H1 (cell line): ENCODE data around the gene SIX3. TPM values are rescaled to one million over a fixed set of nuclear protein-coding genes. Genes with fewer than 3 reads are reported as not detected.

ENCODE experiments used
- CTCF ChIA-PET: fragments of 300-600 bp; sonication (Branson Sonifier 250); formaldehyde crosslinking; loops from one replicate; lab custom pipeline; 2021; ENCODE audit not compliant: partially characterized antibody; lab: Charles Lee
- POLR2A ChIA-PET: fragments of 300-600 bp; sonication (Branson Sonifier 250); formaldehyde crosslinking; loops from one replicate; lab custom pipeline; 2021; ENCODE audit warnings: inconsistent platforms; ENCODE audit not compliant: partially characterized antibody; lab: Charles Lee
- DNase-seq, 2 experiments: peaks; one replicate each; pipeline versions ENCODE4 v3.0.0 to v3.0.0-alpha.2; 2010 to 2022; ENCODE audit warnings: low spot score in 2 of 2, low read depth in 1 of 2, mixed read lengths in 1 of 2
- FAIRE-seq: peaks from 2 replicates; lab custom pipeline; 2011; peaks lifted over from hg19 to GRCh38; lab: Jason Lieb, UNC
- H2AFZ ChIP-seq: 2 replicates; pipeline ENCODE4 v1.8.1; 2012; ENCODE audit warnings: low read length, inconsistent platforms
- H2AK5ac ChIP-seq: 2 replicates; pipeline ENCODE4 v1.6.1; 2013; ENCODE audit warnings: low read depth, low read length
- H2BK120ac ChIP-seq: replicated peaks from 2 replicates; pipeline ENCODE3; 2013; ENCODE audit warnings: low read depth, low read length, inconsistent platforms
- H2BK12ac ChIP-seq: 2 replicates; pipeline ENCODE4 v1.6.1; 2013; ENCODE audit warnings: low read depth, low read length
- H2BK15ac ChIP-seq: 2 replicates; pipeline ENCODE4 v1.6.1; 2013; ENCODE audit warnings: low read length
- H2BK20ac ChIP-seq: 2 replicates; pipeline ENCODE4 v1.6.1; 2013; ENCODE audit warnings: low read length
- H2BK5ac ChIP-seq: 2 replicates; pipeline ENCODE4 v1.6.1; 2013; ENCODE audit warnings: low read depth, low read length
- H3K14ac ChIP-seq: 2 replicates; pipeline ENCODE4 v1.6.1; 2013; ENCODE audit warnings: inconsistent platforms; ENCODE audit not compliant: insufficient read length
- H3K18ac ChIP-seq: 2 replicates; pipeline ENCODE4 v1.6.1; 2013; ENCODE audit warnings: low read length; ENCODE audit errors: extremely low read depth
- H3K23ac ChIP-seq: 2 replicates; pipeline ENCODE4 v1.6.1; 2013; ENCODE audit warnings: inconsistent platforms; ENCODE audit not compliant: insufficient read length
- H3K23me2 ChIP-seq: 2 replicates; pipeline ENCODE4 v1.6.1; 2013; ENCODE audit warnings: low read depth, low read length
- H3K27ac ChIP-seq: 2 replicates; pipeline ENCODE4 v1.6.1; 2011; ENCODE audit warnings: low read depth, low read length, inconsistent platforms
- H3K27me3 ChIP-seq, 4 experiments: replicated peaks in 1 of 4; 1 replicate in 1 of 4; 2 replicates in 3 of 4; pipeline versions ENCODE4 v1.6.1 to v1.8.1; 2011 to 2013; ENCODE audit warnings: low read length in 3 of 4, mild to moderate bottlenecking in 3 of 4, inconsistent platforms in 2 of 4, mixed read lengths in 2 of 4, moderate library complexity in 1 of 4; ENCODE audit not compliant: control insufficient read depth in 3 of 4, insufficient read depth in 3 of 4; ENCODE audit errors: extremely low read depth in 1 of 4
- H3K36me3 ChIP-seq, 4 experiments: 2 replicates each; pipeline versions ENCODE4 v1.6.1 to v1.8.1; 2011 to 2013; ENCODE audit warnings: mild to moderate bottlenecking in 4 of 4, low read length in 3 of 4, moderate library complexity in 2 of 4, control low read depth in 1 of 4, inconsistent platforms in 1 of 4; ENCODE audit not compliant: insufficient read depth in 4 of 4, control insufficient read depth in 2 of 4
- H3K4ac ChIP-seq: replicated peaks from 2 replicates; pipeline ENCODE3; 2013; ENCODE audit warnings: low read length, low read depth, mixed read lengths, inconsistent platforms; ENCODE audit not compliant: insufficient read length
- H3K4me1 ChIP-seq, 4 experiments: replicated peaks in 1 of 4; 1 replicate in 1 of 4; 2 replicates in 3 of 4; pipeline versions ENCODE4 v1.6.1 to v1.8.1; 2011 to 2013; ENCODE audit warnings: low read length in 3 of 4, inconsistent platforms in 2 of 4, mixed read lengths in 1 of 4; ENCODE audit not compliant: insufficient read depth in 4 of 4, control insufficient read depth in 3 of 4
- H3K4me2 ChIP-seq, 2 experiments: 2 replicates each; pipeline versions ENCODE4 v1.6.1 to v1.8.1; 2011 to 2013; ENCODE audit warnings: low read depth in 2 of 2, low read length in 2 of 2, control low read depth in 1 of 2, inconsistent platforms in 1 of 2, mild to moderate bottlenecking in 1 of 2; ENCODE audit not compliant: insufficient read depth in 1 of 2
- H3K4me3 ChIP-seq, 4 experiments: fragments of 200-600, 300-600 bp in 1 of 4; sonication (generic), shearing (Covaris generic), sonication (Bioruptor Twin) in 1 of 4; 2 replicates each; pipeline versions ENCODE4 v1.5.1 to v1.8.1; 2011 to 2016; ENCODE audit warnings: low read length in 4 of 4, low read depth in 3 of 4, control low read depth in 2 of 4, inconsistent platforms in 2 of 4, mild to moderate bottlenecking in 2 of 4, mixed read lengths in 1 of 4, moderate library complexity in 1 of 4; ENCODE audit not compliant: insufficient read depth in 2 of 4; ENCODE audit errors: extremely low read depth in 1 of 4
- H3K56ac ChIP-seq: replicated peaks from 2 replicates; pipeline ENCODE3; 2013; ENCODE audit warnings: low read depth, mild to moderate bottlenecking, mixed read lengths, low read length, inconsistent platforms; ENCODE audit not compliant: insufficient read length
- H3K79me1 ChIP-seq: 2 replicates; pipeline ENCODE4 v1.6.1; 2013; ENCODE audit warnings: low read depth, low read length, control low read depth
- H3K79me2 ChIP-seq, 2 experiments: 2 replicates each; pipeline versions ENCODE4 v1.6.1 to v1.8.1; 2012 to 2013; ENCODE audit warnings: low read length in 2 of 2, mild to moderate bottlenecking in 2 of 2, inconsistent platforms in 1 of 2; ENCODE audit not compliant: insufficient read depth in 2 of 2, control insufficient read depth in 1 of 2
- H3K9ac ChIP-seq, 4 experiments: replicated peaks in 1 of 4; 1 replicate in 1 of 4; 2 replicates in 3 of 4; pipeline versions ENCODE4 v1.6.1 to v1.8.1; 2011 to 2013; ENCODE audit warnings: low read depth in 3 of 4, low read length in 3 of 4, control low read depth in 2 of 4, mild to moderate bottlenecking in 2 of 4, moderate library complexity in 2 of 4, inconsistent platforms in 1 of 4; ENCODE audit errors: extremely low read depth in 1 of 4
- H3K9me3 ChIP-seq, 2 experiments: 2 replicates each; pipeline versions ENCODE4 v1.6.1 to v1.8.1; 2012 to 2013; ENCODE audit warnings: mild to moderate bottlenecking in 2 of 2, moderate library complexity in 2 of 2, control low read depth in 1 of 2, inconsistent platforms in 1 of 2, low read depth in 1 of 2, low read length in 1 of 2, mixed read lengths in 1 of 2; ENCODE audit not compliant: insufficient read depth in 2 of 2
- H4K20me1 ChIP-seq, 2 experiments: replicated peaks in 1 of 2; 2 replicates each; pipeline versions ENCODE3 to v1.8.1; 2011 to 2013; ENCODE audit warnings: inconsistent platforms in 2 of 2, low read length in 2 of 2, mild to moderate bottlenecking in 1 of 2; ENCODE audit not compliant: insufficient read depth in 2 of 2, control insufficient read depth in 1 of 2
- H4K5ac ChIP-seq: 2 replicates; pipeline ENCODE4 v1.6.1; 2013; ENCODE audit warnings: low read length, low read depth, mixed read lengths, inconsistent platforms; ENCODE audit not compliant: insufficient read length
- H4K8ac ChIP-seq: 2 replicates; pipeline ENCODE4 v1.8.0; 2013; ENCODE audit warnings: mild to moderate bottlenecking, moderate library complexity, low read length, inconsistent platforms; ENCODE audit not compliant: insufficient read depth; ENCODE audit errors: extremely low read depth
- H4K91ac ChIP-seq: replicated peaks from 2 replicates; pipeline ENCODE3; 2013; ENCODE audit warnings: low read length, mixed read lengths, inconsistent platforms; ENCODE audit not compliant: insufficient read length
- EZH2 ChIP-seq: fragments of 200-600 bp; sonication (generic); IDR thresholded peaks from 2 replicates; pipeline ENCODE4 v1.7.1; 2012; ENCODE audit warnings: low read depth, mild to moderate bottlenecking, moderate library complexity, low read length, inconsistent platforms; ENCODE audit not compliant: severe bottlenecking
- NANOG ChIP-seq: IDR thresholded peaks from 2 replicates; pipeline ENCODE4 v1.6.1; 2011; ENCODE audit warnings: low read length, low read depth, mild to moderate bottlenecking, inconsistent platforms; ENCODE audit not compliant: insufficient read depth, poor library complexity, severe bottlenecking
- WGBS, 2 experiments: shearing (Covaris generic) in 1 of 2; methylation state at CpG; one replicate each; pipeline versions ENCODE4 v1.1.6 to v1.1.7; 2013 to 2015; ENCODE audit warnings: low lambda C conversion rate in 2 of 2, mixed read lengths in 2 of 2, inconsistent platforms in 1 of 2, low coverage in 1 of 2, missing lambda C conversion rate in 1 of 2; ENCODE audit not compliant: insufficient replicate concordance in 2 of 2, insufficient coverage in 1 of 2, insufficient read length in 1 of 2; ENCODE audit errors: extremely low coverage in 1 of 2, missing lambda C conversion rate in 1 of 2; 5-methylcytosine and 5-hydroxymethylcytosine counted together
- polyA plus RNA-seq, 7 experiments: library from polyadenylated mRNA; depleted of rRNA in 3 of 7; stranded (reverse) in 5 of 7; unstranded in 2 of 7; fragments of >200 nt in 5 of 7; fragments of 200-250 nt in 2 of 7; gene quantifications; 1 replicate in 5 of 7; 2 replicates in 1 of 7; 4 replicates in 1 of 7; pipeline versions ENCODE4 v1.2.1 to v1.2.3, GENCODE V29; 2011 to 2013; ENCODE audit warnings: missing spikeins in 2 of 7, mixed read lengths in 2 of 7
- total RNA-seq: library from RNA; stranded (reverse); fragmentation: NEBNext Ultra II Directional; extraction: Animal tissue kit (Norgen Biotek cat#: 25700); gene quantifications from 2 replicates; pipeline ENCODE4 v1.2.1, GENCODE V29; 2021

SIX3 gene
- total and polyA plus RNA-seq, 2 of the 8 experiments (the other 6 are each of a cell fraction or from before 2014, with no cell fraction given): 0.02 to 0.19 TPM

GRCh38 chr2:44940049-44940494, 1.4 kb upstream of the SIX3 start:
- H3K4me3 ChIP-seq: peak overlapping the region in 3 of 4 experiments; percentile 24 to 63 (median 41); a peak in 4 of 8 replicates
- no peak overlapping the region for H3K27ac ChIP-seq
- peak overlapping the region; percentile 78 to 91; a peak in 3 of 4 replicates for H3K4me2 ChIP-seq
- H3K56ac ChIP-seq: no peak overlapping the region
- no peak overlapping the region for H2BK15ac ChIP-seq
- H2AK5ac ChIP-seq: no peak overlapping the region
- H3K4me1 ChIP-seq: peaks cover 0 to 73% (median 52%) of the 10 kb centered on the region in 4 experiments; a peak in 6 of 7 replicates
- no peak overlapping the region for H2BK5ac ChIP-seq
- H4K20me1 ChIP-seq: peaks cover 5 to 16% of the 10 kb centered on the region in 2 experiments
- FAIRE-seq (no peak), DNase-seq (no peak)
- POLR2A ChIA-PET: interaction anchor here (1.4 to 5.7 kb wide), 3 partner anchors 10 to 172 kb away, joined by 4 to 27 read pairs (median 6); no protein-coding TSS in a partner anchor
- H3K9me3 ChIP-seq: no peaks in the 10 kb centered on the region
- no peak overlapping the region for H2AFZ ChIP-seq
- H4K5ac ChIP-seq: no peak overlapping the region
- H2BK120ac ChIP-seq: no peak overlapping the region
- CTCF ChIA-PET: interaction anchor here (0.6 to 2.8 kb wide), 8 partner anchors 12 to 743 kb away, joined by 3 to 16 read pairs (median 3); no protein-coding TSS in a partner anchor
- H2BK20ac ChIP-seq: no peak overlapping the region
- H3K27me3 ChIP-seq: peaks cover 75 to 99% (median 96%) of the 10 kb centered on the region in 4 experiments; a peak in 6 of 7 replicates
- no peaks in the 10 kb centered on the region for H3K79me1 ChIP-seq
- H3K36me3 ChIP-seq: peaks cover 0 to 6% (median 0%) of the 10 kb centered on the region in 4 experiments; a peak in 2 of 8 replicates
- H4K91ac ChIP-seq: no peak overlapping the region
- peak overlapping the region; percentile 58 for H3K4ac ChIP-seq
- no peak overlapping the region for H3K23ac ChIP-seq
- WGBS, 2 experiments: 4% methylated on average over 14 of the region's 14 CpGs; no CpG with 5 or more reads in 1 of the 2 experiments
- no peaks in the 10 kb centered on the region for H3K79me2 ChIP-seq
- H4K8ac ChIP-seq: no peak overlapping the region
- peaks cover 20% of the 10 kb centered on the region; the same call in 1 of the 2 replicates for H3K23me2 ChIP-seq
- H3K18ac ChIP-seq: peak overlapping the region; percentile 60
- peak; percentile 78 for TF ChIP-seq EZH2
- TF ChIP-seq NANOG: no peak
- TF ChIP-seq, all 59 proteins: peak for 1
- no peak overlapping the region for H3K14ac ChIP-seq
- H3K9ac ChIP-seq: no peak overlapping the region
- H2BK12ac ChIP-seq: peak overlapping the region; percentile 84
